HL-60/S4 treated with phorbol 12-myristate 13-acetate at 8.2 ng/mL for 4 days and 3 days (cell line): Measurements from ENCODE around the gene FGR.
"Not testable (repeated sequence)": the region's sequence is repeated elsewhere in the genome, so short reads cannot be mapped to it uniquely, and the experiment has no call there.

Source experiments
- in situ Hi-C: fragments of 300-500 bp; cut with MboI; formaldehyde crosslinking; loops from 2 replicates; pipeline ENCODE4 v1.15.0; 2022; ENCODE audit warnings: low sequenced_read_pairs

FGR gene

GRCh38 chr1:27634985-27635367 is at the start of gene FGR:
Gene FGR (minus strand): TSS chr1:27635185. CDS start chr1:27623916, 11,269 bp downstream.
- in situ Hi-C loops, result no loop called here

DNA sequence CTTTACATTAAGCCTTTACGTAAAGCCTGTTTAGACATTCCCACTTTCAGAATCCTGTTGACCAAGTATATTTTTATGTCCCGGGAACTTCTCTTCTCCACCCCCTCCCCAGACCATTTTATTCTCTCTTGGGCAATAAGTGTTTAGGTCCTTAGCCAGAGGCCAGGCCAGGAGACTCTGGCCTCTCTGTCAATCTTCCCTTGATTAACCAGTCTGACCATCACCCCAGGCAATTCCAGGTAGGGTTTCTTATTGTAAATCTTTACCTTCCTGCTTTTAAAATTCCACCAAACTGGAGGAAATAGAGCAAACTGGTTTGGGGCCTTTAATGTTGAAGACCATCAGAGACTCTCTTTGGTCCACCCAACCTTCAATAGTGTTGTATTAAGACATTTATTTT is 49.2 kb upstream of the FGR start:
- in situ Hi-C loops, result no loop called here

DNA sequence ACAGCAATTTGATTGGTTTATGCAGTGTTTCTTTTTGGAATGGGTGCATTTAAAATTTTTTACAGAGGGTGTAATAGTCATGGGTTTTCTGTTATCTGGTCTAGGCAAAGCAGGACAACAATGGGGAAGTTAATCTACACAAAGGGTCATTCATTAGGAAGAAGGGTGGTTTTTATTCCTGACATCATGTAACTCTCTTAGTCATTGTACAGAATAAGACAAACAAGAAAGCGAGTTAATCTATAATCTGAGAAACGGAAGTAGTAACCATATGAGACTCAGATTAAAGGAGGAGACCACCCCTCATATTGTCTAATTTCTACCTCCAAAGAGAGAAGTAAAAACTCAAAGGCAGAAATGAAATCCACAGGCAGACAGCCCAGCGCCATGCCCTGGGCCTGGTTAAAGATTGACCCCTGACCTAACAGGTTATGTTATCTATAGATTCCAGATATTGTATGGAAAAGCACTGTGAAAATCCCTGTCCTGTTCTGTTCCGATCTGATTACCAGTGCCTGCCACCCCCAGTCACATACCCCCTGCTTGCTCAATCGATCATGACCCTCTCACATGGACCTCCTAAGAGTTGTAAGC is 47.5 kb upstream of the FGR start:
- in situ Hi-C loops, result no loop called here

GRCh38 chr1:27681580-27681979 is 46.6 kb upstream of the FGR start:
- in situ Hi-C loops, result not testable (repeated sequence)

- in situ Hi-C loops, result not testable (repeated sequence)
These were observed 45.3 kb upstream of the FGR start for GRCh38 chr1:27680225-27680791.

DNA sequence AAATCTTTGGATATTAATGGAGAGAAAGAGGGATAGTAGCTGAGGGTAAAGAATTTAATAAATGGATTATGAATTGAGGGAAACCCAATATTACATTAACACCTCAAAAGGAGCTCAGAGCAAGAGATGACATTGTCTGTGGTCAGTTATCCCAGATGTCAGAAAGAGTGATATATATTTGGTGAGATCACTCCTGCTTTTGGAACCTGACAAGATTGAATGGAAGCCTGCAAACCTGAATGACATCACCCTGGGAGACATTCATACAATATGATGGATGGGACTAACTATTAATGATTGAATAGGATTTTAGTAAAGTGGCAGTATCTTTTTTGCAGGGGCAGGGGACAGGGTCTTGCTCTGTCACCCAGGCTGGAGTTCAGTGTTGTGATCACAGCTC is 43.8 kb upstream of the FGR start:
- in situ Hi-C loops, result no loop called here

DNA sequence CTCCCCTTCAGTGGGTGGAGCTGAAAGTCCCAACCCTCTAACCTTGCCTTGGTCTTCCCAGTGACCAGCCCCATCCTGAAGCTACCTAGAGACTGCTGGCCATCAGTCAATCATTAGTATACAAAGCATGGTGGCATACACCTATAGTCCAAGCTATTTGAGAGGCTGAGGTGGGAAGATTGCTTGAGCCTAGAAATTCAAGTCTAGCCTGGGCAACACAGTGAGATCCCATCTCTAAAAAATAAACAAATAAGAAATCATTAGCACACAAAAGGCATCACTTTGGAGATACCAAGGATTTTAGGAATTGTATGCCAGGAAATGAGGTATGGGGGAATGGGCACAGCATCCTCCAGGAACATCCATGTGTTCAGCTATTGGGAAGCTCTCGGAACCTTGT is 41.4 kb upstream of the FGR start:
- in situ Hi-C loops, result no loop called here

DNA sequence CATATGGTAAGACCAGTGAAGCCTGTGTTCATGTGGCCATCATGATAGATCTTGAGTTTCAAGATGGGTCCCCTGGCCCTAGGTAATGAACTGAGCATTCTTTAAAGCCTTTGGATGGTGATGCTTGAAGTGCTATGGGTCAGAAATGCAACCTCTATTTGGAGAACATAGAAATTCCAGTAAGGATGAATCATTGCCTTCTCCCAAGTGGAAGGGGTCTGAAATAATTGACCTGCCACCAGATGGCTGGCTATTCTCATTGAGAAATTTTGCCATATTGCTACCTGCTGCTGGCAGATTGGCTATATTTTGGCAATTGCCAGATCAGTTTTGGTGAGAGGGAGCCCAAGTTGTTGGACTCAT is 37.7 kb upstream of the FGR start:
- in situ Hi-C loops, result no loop called here

DNA sequence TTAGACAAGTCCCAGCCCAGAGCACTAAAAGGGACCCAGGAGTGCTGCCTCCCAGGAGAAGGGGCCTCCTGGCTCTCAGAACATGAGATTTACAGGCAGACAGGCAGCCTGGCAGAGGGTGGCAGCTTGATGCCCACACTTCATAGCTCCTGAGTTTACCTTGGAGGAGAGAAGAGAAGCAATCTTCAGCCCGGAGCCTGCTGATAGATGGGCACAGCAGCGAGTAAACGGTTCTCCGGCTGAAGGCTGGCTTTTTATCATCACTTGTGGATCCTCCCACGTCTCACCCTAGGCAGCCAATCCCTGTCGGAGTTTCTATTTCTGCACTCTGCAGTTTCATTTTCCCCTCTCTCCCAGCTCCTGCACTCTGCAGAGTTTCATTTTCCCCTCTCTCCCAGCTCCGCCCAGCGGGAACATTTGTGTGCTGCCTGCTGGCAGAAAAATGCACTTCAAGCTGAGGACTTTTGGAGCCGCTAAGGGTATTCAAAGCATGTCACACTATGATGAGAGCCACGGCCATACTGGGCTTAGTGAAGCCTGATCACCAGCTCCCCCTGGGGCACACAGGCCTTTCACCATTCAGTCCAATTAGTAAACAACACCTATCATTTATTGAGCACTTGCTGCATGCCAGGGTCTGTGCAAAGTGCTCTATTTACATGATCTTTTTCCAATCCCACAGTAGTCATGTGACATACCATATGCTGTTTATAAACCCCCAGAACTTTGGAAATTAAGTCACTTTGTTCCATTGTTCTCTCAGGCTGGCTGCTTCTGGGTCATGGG is 37.2 kb upstream of the FGR start, which contains the start of gene IFI6:
TSS of gene IFI6 (minus strand) at position 229 of the 786 bp plus-strand sequence. CDS start 2,878 bp downstream, outside the sequence.
- in situ Hi-C loops, result no loop called here

DNA sequence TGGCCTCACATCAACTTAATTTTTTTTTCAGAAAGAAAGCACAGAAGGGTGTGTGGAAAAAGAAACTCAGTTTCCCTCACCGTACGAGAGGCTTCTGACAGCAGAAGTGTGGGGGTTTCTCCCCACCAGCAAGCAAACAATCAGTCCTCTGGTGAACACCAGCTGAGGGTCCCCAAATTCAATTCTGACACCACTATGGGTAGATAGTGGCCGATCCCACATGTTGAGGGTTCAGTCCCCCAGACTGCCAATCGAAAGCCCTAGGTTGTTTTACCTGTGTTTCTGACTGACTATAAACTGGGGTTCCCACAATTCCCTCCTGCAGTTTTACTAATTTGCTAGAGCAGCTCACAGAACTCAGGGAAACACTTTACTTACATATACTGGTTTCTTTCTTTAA is 34.9 kb upstream of the FGR start:
- in situ Hi-C loops, result loop anchor here (10.0 kb wide), 1 partner anchor 115 kb away; no protein-coding TSS in a partner anchor

- in situ Hi-C loops, result loop anchor here (10.0 kb wide), 1 partner anchor 114 kb away; no protein-coding TSS in a partner anchor
These were observed 34.1 kb upstream of the FGR start for GRCh38 chr1:27668808-27669723.

- in situ Hi-C loops, result loop anchor here (10.0 kb wide), 1 partner anchor 113 kb away; no protein-coding TSS in a partner anchor
These were observed 33.3 kb upstream of the FGR start for GRCh38 chr1:27668121-27668807.

DNA sequence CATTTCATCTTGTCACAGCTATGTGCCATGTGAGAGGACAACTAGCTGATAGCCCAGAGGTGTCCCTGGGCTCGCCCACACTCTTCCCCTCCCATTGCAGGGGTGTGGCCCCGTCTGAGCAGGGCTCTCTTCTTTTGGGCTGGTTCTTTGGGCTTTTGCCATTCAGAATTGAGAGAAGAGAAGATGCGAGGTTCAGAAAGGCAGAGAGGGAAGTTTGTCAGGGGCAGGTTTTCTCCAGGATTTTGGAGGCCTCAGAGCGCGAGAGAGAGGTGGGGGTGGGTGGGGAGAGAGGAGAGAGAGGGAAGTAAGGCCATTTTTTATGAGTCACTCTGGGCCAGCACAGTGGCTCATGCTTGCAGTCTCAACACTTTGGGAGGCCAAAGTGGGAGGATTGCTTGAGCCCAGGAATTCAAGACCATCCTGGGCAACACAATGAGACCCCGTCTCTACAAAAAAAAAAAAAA is 31.8 kb upstream of the FGR start:
- in situ Hi-C loops, result loop anchor here (10.0 kb wide), 1 partner anchor 112 kb away; no protein-coding TSS in a partner anchor

DNA sequence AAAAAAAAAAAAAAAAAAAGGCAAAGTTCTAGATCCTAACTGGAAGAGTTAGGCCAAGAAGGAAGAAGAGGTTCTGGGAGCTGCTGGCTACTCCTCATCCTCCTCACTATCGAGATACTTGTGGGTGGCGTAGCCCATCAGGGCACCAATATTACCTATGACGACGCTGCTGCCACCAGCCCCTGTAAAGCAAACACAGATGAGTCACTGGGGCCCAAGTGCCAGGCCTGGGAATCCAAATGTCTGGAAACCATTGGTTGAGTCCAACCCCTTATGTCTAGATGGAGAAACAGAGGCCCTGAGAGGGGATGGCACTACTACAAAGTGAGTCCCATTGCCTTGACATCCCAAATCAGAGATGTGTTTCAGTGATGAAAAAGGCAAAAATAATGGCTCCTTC is 31.3 kb upstream of the FGR start:
- in situ Hi-C loops, result loop anchor here (10.0 kb wide), 1 partner anchor 111 kb away; no protein-coding TSS in a partner anchor

DNA sequence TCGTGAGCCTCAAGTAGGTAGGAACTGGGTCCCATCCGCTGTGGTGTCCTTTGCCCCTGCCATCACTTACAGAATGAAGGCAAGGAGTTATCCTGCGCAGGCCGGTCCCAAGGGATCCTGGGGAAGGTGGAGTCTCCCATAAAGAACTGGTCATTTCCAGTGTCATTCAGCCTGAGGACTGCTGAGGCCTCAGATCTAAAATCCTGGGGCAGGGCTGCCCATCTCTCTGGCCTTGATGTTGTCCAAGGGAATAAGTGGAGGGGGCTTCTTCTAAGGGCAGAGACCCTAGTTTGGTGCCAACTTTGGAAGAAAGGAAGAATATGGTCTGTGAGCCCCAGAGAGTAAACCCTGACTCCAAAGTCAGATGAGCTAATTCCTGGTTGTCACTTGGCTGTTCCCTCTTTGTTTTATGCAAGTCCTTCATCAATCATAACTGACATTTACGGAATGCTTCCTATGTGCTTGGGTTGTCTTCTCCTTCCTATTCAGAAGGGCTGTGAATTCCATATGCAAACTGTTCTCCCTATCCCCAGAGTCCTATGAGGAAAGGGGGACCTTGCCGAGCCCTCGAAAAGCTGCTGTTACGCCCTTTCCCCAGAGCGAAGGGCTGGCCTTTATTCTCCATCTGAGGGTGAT is 30.1 kb upstream of the FGR start:
- in situ Hi-C loops, result loop anchor here (10.0 kb wide), 1 partner anchor 110 kb away; no protein-coding TSS in a partner anchor

DNA sequence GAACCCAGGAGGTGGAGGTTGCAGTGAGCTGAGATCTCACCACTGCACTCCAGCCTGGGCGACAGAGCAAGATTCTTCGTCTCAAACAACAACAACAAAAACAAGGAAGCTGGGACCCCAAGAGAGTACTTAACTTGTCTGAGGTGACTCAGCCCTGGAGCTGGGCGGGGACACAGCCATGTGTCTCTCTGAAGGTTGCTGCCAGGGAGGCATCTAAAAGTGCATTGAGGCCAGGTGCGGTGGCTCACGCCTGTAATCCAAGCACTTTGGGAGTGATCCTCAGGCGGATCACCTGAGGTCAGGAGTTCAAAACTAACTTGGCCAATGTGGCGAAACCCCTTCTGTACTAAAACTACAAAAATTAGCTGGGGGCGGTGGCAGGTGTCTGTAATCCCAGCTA is 29.3 kb upstream of the FGR start:
- in situ Hi-C loops, result loop anchor here (5.0 to 10.0 kb wide), 2 partner anchors 57 to 109 kb away; no protein-coding TSS in a partner anchor

GRCh38 chr1:27662707-27663393 is 27.9 kb upstream of the FGR start:
- in situ Hi-C loops, result loop anchor here (5.0 to 10.0 kb wide), 2 partner anchors 56 to 108 kb away; no protein-coding TSS in a partner anchor

DNA sequence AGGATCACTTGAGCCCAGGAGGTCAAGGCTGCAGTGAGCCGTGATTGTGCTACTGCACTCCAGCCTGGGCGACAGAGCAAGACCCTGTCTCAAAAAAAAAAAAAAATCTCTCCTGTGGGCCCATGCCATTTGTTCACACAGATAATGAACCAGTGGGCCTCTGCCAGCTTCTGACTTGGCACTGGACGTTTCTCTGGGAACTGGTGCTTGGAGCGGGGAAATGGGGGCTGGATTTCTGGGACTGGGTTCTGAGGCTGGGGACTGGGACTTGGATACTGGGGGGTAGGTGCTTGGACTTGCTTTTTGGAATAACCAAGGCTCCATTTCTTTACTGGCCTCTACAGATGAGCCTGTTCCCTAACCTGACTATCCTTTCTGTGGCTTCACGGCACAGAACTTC is 27.3 kb upstream of the FGR start:
- in situ Hi-C loops, result loop anchor here (5.0 to 10.0 kb wide), 2 partner anchors 55 to 107 kb away; no protein-coding TSS in a partner anchor
